Measurements from ENCODE around the gene RHBG.
"Not testable (repeated sequence)": the region's sequence is repeated elsewhere in the genome, so short reads cannot be mapped to it uniquely, and the experiment has no call there.

- TF ChIP-seq CTCF (conservative IDR thresholded peaks at IDR 0.05); EZH2 (IDR thresholded peaks at IDR 0.05; ENCODE audit: low read depth): not testable (repeated sequence)
These were observed 16.5 kb upstream of the RHBG start for GRCh38 chr1:156352481-156352880.
